ENCODE results near the gene GM2A. TPM values are rescaled to one million over a fixed set of nuclear protein-coding genes. Genes with fewer than 3 reads are reported as not detected.

Gene GM2A
- total and polyA plus RNA-seq, 2 of the 13 experiments (the other 11 are each of a cell fraction or from before 2014, with no cell fraction given) = 14.6 to 29.6 TPM

DNA sequence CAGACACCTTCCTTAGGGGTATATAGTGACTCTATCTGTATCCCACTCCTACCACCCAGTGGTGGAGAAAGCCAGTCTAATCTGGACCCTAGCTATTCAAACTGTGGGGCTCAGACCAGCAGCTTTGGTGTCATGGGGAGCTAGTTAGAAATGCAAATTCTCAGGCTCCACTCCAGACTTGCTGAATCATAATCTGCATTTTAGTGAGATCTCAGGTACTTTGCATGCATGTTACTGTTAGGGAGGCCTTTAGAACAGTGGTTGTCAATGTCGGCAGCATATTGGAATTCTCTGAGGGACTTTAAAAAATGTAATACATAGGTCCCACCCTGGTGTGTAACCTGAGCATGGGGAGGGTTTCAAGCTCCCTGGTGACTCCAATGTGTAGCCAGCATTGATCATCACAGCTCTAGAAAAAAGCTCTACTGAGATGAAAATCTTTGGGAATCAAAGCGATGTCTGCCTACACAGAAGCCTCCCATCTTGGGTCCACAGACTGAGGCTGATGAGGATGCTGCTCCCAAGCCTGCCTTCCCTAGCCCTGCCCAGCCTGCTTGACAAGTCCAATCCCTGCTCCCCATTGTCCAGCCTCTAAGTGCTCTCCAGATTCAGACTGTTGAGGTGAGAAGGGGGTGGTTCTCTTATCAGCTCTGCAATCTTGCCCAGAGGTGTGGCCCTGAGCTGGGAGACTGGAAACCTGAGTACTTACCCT, 11.9 kb upstream of the GM2A start:
- Histone ChIP-seq H3K27me3 (ENCODE audit: control insufficient read depth in 1 of 2, insufficient read depth in 2 of 2, low read length in 2 of 2) (peaks cover 2 to 14% of the 10 kb centered on the region in 2 experiments; a peak in 2 of 5 replicates), H4K20me1 (ENCODE audit: insufficient read depth, low read length) (no peaks in the 10 kb centered on the region), H3K4me2 (ENCODE audit: low read depth, low read length) (no peak overlapping the region), H3K9ac (ENCODE audit: insufficient read depth, low read depth, low read length) (no peak overlapping the region), H3K4me3 (replicated peaks in 1 of 3; ENCODE audit: insufficient read depth in 1 of 3, low read depth in 2 of 3, low read length in 3 of 3) (no peak overlapping the region), H3K36me3 (replicated peaks in 1 of 2; ENCODE audit: control insufficient read depth in 1 of 2, insufficient read depth in 2 of 2, low read length in 2 of 2) (no peaks in the 10 kb centered on the region), H3K27ac (ENCODE audit: extremely low read length, insufficient read depth, low read length) (no peak overlapping the region), H3K79me2 (ENCODE audit: insufficient read depth, low read length) (no peaks in the 10 kb centered on the region), H2AFZ (ENCODE audit: low read length) (no peak overlapping the region), H3K4me1 (ENCODE audit: insufficient read depth, low read length) (peaks cover 30% of the 10 kb centered on the region), H3K9me3 (ENCODE audit: low read length) (no peaks in the 10 kb centered on the region)
- intact Hi-C loops (cut with micrococcal nuclease; ENCODE audit: unreplicated experiment) (no loop called here), in situ Hi-C loops (cut with HindIII; ENCODE audit: extremely low pct_ligation_motif_present, low pct_unique_long_range_greater_than_20kb) (loop anchor here (10.0 kb wide), 1 partner anchor 196 kb away; no protein-coding TSS in a partner anchor)
- no peak for FAIRE-seq
- CTCF ChIA-PET (ENCODE audit: low intra/inter-chr PET ratio, low total read pairs) = no interaction called here
- TF ChIP-seq, protein P1, sequence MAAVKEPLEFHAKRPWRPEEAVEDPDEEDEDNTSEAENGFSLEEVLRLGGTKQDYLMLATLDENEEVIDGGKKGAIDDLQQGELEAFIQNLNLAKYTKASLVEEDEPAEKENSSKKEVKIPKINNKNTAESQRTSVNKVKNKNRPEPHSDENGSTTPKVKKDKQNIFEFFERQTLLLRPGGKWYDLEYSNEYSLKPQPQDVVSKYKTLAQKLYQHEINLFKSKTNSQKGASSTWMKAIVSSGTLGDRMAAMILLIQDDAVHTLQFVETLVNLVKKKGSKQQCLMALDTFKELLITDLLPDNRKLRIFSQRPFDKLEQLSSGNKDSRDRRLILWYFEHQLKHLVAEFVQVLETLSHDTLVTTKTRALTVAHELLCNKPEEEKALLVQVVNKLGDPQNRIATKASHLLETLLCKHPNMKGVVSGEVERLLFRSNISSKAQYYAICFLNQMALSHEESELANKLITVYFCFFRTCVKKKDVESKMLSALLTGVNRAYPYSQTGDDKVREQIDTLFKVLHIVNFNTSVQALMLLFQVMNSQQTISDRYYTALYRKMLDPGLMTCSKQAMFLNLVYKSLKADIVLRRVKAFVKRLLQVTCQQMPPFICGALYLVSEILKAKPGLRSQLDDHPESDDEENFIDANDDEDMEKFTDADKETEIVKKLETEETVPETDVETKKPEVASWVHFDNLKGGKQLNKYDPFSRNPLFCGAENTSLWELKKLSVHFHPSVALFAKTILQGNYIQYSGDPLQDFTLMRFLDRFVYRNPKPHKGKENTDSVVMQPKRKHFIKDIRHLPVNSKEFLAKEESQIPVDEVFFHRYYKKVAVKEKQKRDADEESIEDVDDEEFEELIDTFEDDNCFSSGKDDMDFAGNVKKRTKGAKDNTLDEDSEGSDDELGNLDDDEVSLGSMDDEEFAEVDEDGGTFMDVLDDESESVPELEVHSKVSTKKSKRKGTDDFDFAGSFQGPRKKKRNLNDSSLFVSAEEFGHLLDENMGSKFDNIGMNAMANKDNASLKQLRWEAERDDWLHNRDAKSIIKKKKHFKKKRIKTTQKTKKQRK (IDR thresholded peaks at IDR 0.05; ENCODE audit: low read length) = no peak
- TF ChIP-seq DMAP1 (CRISPR knock-in tag; IDR thresholded peaks at IDR 0.05) (no peak), ZNF672 (CRISPR knock-in tag; IDR thresholded peaks at IDR 0.05) (no peak), ZMAT3 (CRISPR knock-in tag; conservative IDR thresholded peaks at IDR 0.05) (no peak), ZNF292 (CRISPR knock-in tag; IDR thresholded peaks at IDR 0.05; ENCODE audit: borderline replicate concordance, low read depth) (no peak), ZNF274 (CRISPR knock-in tag; IDR thresholded peaks at IDR 0.05) (no peak), ZNF678 (CRISPR knock-in tag; IDR thresholded peaks at IDR 0.05) (no peak), SALL2 (CRISPR knock-in tag; IDR thresholded peaks at IDR 0.05) (no peak), ARHGAP35 (CRISPR knock-in tag; IDR thresholded peaks at IDR 0.05; ENCODE audit: borderline replicate concordance) (no peak), MBD4 (IDR thresholded peaks at IDR 0.05; ENCODE audit: borderline replicate concordance, low read length) (no peak), DNMT1 (CRISPR knock-in tag; IDR thresholded peaks at IDR 0.05) (no peak), RARG (CRISPR knock-in tag; IDR thresholded peaks at IDR 0.05; ENCODE audit: low read depth) (no peak), ZKSCAN5 (CRISPR knock-in tag; IDR thresholded peaks at IDR 0.05) (no peak), THYN1 (CRISPR knock-in tag; IDR thresholded peaks at IDR 0.05; ENCODE audit: borderline replicate concordance, low read depth) (no peak), ZNF496 (CRISPR knock-in tag; IDR thresholded peaks at IDR 0.05; ENCODE audit: insufficient replicate concordance) (no peak)
- TF ChIP-seq, protein P2, sequence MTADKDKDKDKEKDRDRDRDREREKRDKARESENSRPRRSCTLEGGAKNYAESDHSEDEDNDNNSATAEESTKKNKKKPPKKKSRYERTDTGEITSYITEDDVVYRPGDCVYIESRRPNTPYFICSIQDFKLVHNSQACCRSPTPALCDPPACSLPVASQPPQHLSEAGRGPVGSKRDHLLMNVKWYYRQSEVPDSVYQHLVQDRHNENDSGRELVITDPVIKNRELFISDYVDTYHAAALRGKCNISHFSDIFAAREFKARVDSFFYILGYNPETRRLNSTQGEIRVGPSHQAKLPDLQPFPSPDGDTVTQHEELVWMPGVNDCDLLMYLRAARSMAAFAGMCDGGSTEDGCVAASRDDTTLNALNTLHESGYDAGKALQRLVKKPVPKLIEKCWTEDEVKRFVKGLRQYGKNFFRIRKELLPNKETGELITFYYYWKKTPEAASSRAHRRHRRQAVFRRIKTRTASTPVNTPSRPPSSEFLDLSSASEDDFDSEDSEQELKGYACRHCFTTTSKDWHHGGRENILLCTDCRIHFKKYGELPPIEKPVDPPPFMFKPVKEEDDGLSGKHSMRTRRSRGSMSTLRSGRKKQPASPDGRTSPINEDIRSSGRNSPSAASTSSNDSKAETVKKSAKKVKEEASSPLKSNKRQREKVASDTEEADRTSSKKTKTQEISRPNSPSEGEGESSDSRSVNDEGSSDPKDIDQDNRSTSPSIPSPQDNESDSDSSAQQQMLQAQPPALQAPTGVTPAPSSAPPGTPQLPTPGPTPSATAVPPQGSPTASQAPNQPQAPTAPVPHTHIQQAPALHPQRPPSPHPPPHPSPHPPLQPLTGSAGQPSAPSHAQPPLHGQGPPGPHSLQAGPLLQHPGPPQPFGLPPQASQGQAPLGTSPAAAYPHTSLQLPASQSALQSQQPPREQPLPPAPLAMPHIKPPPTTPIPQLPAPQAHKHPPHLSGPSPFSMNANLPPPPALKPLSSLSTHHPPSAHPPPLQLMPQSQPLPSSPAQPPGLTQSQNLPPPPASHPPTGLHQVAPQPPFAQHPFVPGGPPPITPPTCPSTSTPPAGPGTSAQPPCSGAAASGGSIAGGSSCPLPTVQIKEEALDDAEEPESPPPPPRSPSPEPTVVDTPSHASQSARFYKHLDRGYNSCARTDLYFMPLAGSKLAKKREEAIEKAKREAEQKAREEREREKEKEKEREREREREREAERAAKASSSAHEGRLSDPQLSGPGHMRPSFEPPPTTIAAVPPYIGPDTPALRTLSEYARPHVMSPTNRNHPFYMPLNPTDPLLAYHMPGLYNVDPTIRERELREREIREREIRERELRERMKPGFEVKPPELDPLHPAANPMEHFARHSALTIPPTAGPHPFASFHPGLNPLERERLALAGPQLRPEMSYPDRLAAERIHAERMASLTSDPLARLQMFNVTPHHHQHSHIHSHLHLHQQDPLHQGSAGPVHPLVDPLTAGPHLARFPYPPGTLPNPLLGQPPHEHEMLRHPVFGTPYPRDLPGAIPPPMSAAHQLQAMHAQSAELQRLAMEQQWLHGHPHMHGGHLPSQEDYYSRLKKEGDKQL (CRISPR knock-in tag; IDR thresholded peaks at IDR 0.05; ENCODE audit: low read depth) = no peak
- BruUV-seq (replicated peaks) = no TSS peak
- WGBS (ENCODE audit: low lambda C conversion rate) = no CpG with 5 or more reads among the region's 2 CpGs
- no peak for DNase-seq (ENCODE audit: low spot score)
- no peak for ATAC-seq
- POLR2A ChIA-PET = interaction anchor here (1.1 kb wide), 1 partner anchor 9 kb away, joined by 6 read pairs; no protein-coding TSS in a partner anchor
